Testis (tissue), 3 donors: ENCODE results near the gene SMARCD1. TPM values are rescaled to one million over a fixed set of nuclear protein-coding genes. Genes with fewer than 3 reads are reported as not detected.

Experiments used
- DNase-seq: peaks from one replicate; pipeline ENCODE4 v3.0.0-alpha.2; 2019
- H3K27ac ChIP-seq, 2 donors: fragments of 200-600 bp; sonication (generic); one replicate each; pipeline ENCODE4 v1.5.1; 2019
- H3K27me3 ChIP-seq: fragments of 200-600 bp; sonication (generic); one replicate; pipeline ENCODE4 v1.5.1; 2019
- H3K36me3 ChIP-seq: fragments of 200-600 bp; sonication (generic); one replicate; pipeline ENCODE4 v1.5.1; 2017; ENCODE audit warnings: low read depth; ENCODE audit errors: missing control alignments
- H3K4me1 ChIP-seq: fragments of 200-600 bp; sonication (generic); one replicate; pipeline ENCODE4 v1.5.1; 2019
- H3K4me3 ChIP-seq, 2 donors: fragments of 200-600 bp; sonication (generic); one replicate each; pipeline ENCODE4 v1.5.1; 2017 to 2019
- H3K9me3 ChIP-seq: fragments of 200-600 bp; sonication (generic); one replicate; pipeline ENCODE4 v1.5.1; 2017
- POLR2A ChIP-seq: fragments of 450-650 bp; IDR thresholded peaks from one replicate; pipeline ENCODE4 v1.6.1; 2017; ENCODE audit warnings: antibody characterized with exemption, mild to moderate bottlenecking, moderate library complexity
- WGBS, 2 donors: methylation state at CpG; one replicate each; pipeline ENCODE4 v1.1.5; 2018; 5-methylcytosine and 5-hydroxymethylcytosine counted together
- intact Hi-C: fragments of 100-400 bp; cut with DNase I; formaldehyde crosslinking; loops from one replicate; pipeline ENCODE4 v1.15.1; 2023; ENCODE audit warnings: low total_unique reads
- polyA plus RNA-seq: library from polyadenylated mRNA; stranded (reverse); fragments of 350-450 nt; fragmentation: Illumina TruSeq; extraction: RNeasy Lipid Tissue Mini Kit (QIAGEN cat#74804); gene quantifications from one replicate; pipeline ENCODE4 v1.2.3, GENCODE V29; 2014; ENCODE audit warnings: low read depth, low replicate concordance; ENCODE audit not compliant: insufficient read depth
- total RNA-seq, 2 donors: library from RNA; depleted of rRNA; stranded (reverse); fragments of >200 nt; gene quantifications; one replicate each; pipeline ENCODE4 v1.2.3, GENCODE V29; 2016
- TF ChIP-seq, protein P1 (sequence below), 3 experiments: fragments of 450-650 bp in 2 of 3; fragments of 200-600 bp in 1 of 3; sonication (generic) in 1 of 3; IDR thresholded peaks; one replicate each; pipeline ENCODE4 v1.5.1; 2016 to 2019; ENCODE audit warnings: antibody characterized with exemption in 3 of 3, mild to moderate bottlenecking in 2 of 3, moderate library complexity in 1 of 3

SMARCD1 gene
- total and polyA plus RNA-seq, 3 donors from 2014 or later: 67.3 to 99.0 (median 87.6) TPM

GRCh38 chr12:50058743-50059312, 26.3 kb upstream of the SMARCD1 start:
- TF ChIP-seq, protein P1, sequence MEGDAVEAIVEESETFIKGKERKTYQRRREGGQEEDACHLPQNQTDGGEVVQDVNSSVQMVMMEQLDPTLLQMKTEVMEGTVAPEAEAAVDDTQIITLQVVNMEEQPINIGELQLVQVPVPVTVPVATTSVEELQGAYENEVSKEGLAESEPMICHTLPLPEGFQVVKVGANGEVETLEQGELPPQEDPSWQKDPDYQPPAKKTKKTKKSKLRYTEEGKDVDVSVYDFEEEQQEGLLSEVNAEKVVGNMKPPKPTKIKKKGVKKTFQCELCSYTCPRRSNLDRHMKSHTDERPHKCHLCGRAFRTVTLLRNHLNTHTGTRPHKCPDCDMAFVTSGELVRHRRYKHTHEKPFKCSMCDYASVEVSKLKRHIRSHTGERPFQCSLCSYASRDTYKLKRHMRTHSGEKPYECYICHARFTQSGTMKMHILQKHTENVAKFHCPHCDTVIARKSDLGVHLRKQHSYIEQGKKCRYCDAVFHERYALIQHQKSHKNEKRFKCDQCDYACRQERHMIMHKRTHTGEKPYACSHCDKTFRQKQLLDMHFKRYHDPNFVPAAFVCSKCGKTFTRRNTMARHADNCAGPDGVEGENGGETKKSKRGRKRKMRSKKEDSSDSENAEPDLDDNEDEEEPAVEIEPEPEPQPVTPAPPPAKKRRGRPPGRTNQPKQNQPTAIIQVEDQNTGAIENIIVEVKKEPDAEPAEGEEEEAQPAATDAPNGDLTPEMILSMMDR (IDR thresholded peaks at IDR 0.05): no peak
- TF ChIP-seq POLR2A: no peak
- WGBS, 2 donors: 89 to 94% methylated on average over 9 to 15 of the region's 15 CpGs

DNA sequence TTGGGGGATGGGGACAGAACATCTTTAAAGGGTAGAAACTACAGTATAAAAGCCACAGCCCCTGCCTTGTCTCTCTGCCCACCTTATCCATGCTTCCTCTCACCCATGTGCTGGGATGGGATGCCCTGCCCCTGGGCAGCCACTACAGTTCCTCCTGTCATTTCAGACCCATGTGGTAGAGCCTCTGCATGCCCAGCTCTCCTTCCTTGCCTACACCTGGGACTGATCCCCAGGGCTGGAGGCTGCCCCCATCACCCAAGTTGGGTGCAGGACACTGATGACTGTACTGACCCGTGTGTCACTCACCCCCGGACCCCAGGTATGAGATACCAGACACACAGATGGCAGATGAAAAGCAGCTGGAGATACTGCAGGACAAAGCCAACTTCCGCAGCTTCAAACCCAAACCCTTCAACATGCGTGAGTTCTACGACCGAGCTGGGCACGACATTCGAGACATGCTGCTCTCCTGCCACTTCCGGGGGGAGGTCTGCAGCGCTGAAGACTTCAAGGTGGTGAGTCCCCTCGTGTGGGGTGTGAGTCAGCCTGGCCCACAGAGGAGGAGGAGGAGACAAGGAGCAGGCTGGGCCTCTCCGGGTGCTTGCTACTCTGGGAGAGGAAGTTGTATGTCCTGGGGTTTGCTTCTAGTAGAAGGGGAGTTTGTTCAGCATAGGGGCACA, 25.6 kb upstream of the SMARCD1 start:
- TF ChIP-seq POLR2A: no peak
- TF ChIP-seq, protein P1 (IDR thresholded peaks at IDR 0.05): no peak
- intact Hi-C loops: loop anchor here (5.0 to 10.0 kb wide), 2 partner anchors 87 to 195 kb away; partner anchors contain the start of gene AQP6
- WGBS, 2 donors: 74 to 91% methylated on average over 5 to 12 of the region's 12 CpGs

More at GRCh38 chr12:50058743-50059312, 26.3 kb upstream of the SMARCD1 start:
- Histone ChIP-seq H3K4me1 (peaks cover 17% of the 10 kb centered on the region), H3K36me3 (no peaks in the 10 kb centered on the region), H3K4me3 (no peak overlapping the region), H3K27ac (no peak overlapping the region), H3K27me3 (no peaks in the 10 kb centered on the region), H3K9me3 (no peaks in the 10 kb centered on the region)
- intact Hi-C loops: loop anchor here (5.0 kb wide), 1 partner anchor 87 kb away; the partner anchor contains the start of gene AQP6
- DNase-seq: no peak

DNA sequence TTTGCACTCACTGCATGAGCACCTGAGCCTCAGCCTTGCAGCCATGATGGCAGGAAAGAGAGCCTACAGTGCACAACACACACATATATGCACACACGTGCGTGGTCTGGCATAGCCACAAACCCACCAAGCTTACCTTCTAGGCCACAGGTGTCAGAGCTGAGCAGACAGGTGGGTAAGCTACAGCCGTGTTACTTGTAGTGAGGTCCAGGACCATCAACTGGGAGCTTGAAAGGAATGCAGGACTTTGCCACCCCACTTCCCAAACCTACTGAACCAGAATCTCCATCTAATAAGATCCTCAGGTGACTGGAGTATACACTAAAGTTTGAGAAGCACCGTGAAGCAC, 25.0 kb upstream of the SMARCD1 start:
- intact Hi-C loops: loop anchor here (10.0 kb wide), 1 partner anchor 195 kb away; no protein-coding TSS in a partner anchor
- H3K27ac ChIP-seq: no peak overlapping the region
- no peak for DNase-seq
- TF ChIP-seq, protein P1 (IDR thresholded peaks at IDR 0.05): no peak
- no peak for TF ChIP-seq POLR2A
- H3K27me3 ChIP-seq: no peaks in the 10 kb centered on the region
- H3K9me3 ChIP-seq: no peaks in the 10 kb centered on the region
- no peaks in the 10 kb centered on the region for H3K36me3 ChIP-seq
- H3K4me1 ChIP-seq: peaks cover 17% of the 10 kb centered on the region
- H3K4me3 ChIP-seq: no peak overlapping the region
- WGBS, 2 donors: 72 to 96% methylated on average over 3 to 4 of the region's 4 CpGs

More for the DNA sequence above, 25.6 kb upstream of the SMARCD1 start:
- Histone ChIP-seq H3K27ac (no peak overlapping the region), H3K4me1 (peaks cover 17% of the 10 kb centered on the region), H3K27me3 (no peaks in the 10 kb centered on the region), H3K4me3 (no peak overlapping the region), H3K9me3 (no peaks in the 10 kb centered on the region), H3K36me3 (no peaks in the 10 kb centered on the region)
- DNase-seq: no peak

- WGBS, 2 donors: 93% methylated on average over 2 of the region's 2 CpGs
- no peak for DNase-seq
- H3K9me3 ChIP-seq: no peaks in the 10 kb centered on the region
Observed at GRCh38 chr12:50061171-50061570, 24.0 kb upstream of the SMARCD1 start.

More at GRCh38 chr12:50061171-50061570, 24.0 kb upstream of the SMARCD1 start:
- Histone ChIP-seq H3K4me1 (peaks cover 14% of the 10 kb centered on the region), H3K4me3 (no peak overlapping the region), H3K36me3 (no peaks in the 10 kb centered on the region), H3K27ac (no peak overlapping the region), H3K27me3 (no peaks in the 10 kb centered on the region)
- intact Hi-C loops: loop anchor here (10.0 kb wide), 1 partner anchor 196 kb away; no protein-coding TSS in a partner anchor
- TF ChIP-seq, protein P1 (IDR thresholded peaks at IDR 0.05): no peak
- no peak for TF ChIP-seq POLR2A
